ENCODE results near the gene SURF6.

GRCh38 chr9:133301253-133302230 is 34.4 kb downstream of the SURF6 start:
- TF ChIP-seq CTCF (conservative IDR thresholded peaks at IDR 0.05; ENCODE audit: low read length) (no peak), EZH2phosphoT487 (IDR thresholded peaks at IDR 0.05; ENCODE audit: borderline replicate concordance, low read depth, low read length) (no peak)

Data from OCI-LY7 (cell line).